HG03103 (cell line): ENCODE results near the gene PSMF1.
A peak's percentile ranks its signal among the peaks of the same experiment; 100 is the strongest.
"Not testable (repeated sequence)": the region's sequence is repeated elsewhere in the genome, so short reads cannot be mapped to it uniquely, and the experiment has no call there.

Experiments used
- ATAC-seq: cut with Tn5 transposase; IDR thresholded peaks from one replicate; pipeline ENCODE4 v1.9.1; 2021; ENCODE audit warnings: low read depth; ENCODE audit not compliant: unreplicated experiment

The PSMF1 gene

DNA sequence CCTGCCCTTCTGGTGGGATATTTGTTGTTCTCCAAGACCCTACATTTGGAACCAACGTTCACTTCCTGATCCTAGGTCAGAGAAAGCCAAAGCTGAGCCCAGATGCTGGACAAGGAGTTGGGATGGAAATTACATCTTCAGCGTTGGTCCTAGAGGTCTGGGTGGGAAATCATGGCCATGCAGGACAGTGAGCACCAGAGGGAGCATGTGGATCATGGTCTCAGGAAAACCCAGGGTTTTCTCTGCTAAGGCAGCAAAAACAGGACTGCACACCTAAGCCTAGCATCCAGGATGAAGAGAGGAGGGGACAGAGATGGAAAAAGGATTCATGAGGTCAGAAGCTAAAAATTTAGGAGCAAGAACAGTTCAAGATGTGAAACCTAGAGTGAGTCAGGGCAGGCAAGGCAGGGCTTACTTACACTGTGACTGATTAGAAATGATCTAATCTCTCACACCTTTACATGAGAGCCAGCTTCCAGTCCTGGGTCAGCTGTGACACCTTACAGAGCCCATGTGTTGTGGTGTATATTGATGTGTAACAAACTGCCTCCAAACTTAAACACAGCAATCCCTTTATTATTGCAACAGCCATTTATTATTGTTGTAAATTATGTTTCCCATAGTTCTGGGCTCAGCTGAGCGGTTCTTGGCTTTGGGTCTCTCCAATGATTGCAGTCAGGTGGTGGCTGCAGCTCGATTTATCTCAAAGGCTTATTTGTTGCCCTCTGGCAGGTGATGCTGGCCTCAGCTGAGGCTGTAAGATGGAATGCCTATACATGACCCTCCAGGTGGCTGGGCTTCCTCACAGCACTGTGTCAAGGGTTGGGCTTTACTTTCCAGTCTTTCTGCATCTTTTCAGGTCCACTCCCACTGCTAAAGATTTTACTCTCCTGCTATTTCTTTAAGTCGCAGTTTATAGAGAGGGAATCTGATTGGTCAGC is 91.3 kb downstream of the PSMF1 start:
- ATAC-seq = no peak

DNA sequence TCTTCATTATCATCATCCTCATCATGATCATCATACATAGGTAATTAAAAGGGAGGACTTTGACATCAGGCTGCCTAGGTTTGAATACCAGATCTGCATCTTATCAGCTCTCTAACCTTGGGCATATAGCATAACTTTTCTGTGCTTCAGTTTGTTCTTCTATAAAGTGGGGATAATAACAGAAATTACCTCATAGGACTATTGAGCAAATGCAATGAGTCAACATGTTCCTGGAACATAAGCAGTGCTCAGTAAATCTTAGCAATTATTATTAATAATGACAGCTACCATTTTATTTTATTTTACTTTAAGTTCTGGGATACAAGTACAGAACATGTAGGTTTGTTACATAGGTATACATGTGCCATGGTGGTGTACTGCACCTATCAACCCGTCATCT is 92.1 kb downstream of the PSMF1 start:
- ATAC-seq = no peak

DNA sequence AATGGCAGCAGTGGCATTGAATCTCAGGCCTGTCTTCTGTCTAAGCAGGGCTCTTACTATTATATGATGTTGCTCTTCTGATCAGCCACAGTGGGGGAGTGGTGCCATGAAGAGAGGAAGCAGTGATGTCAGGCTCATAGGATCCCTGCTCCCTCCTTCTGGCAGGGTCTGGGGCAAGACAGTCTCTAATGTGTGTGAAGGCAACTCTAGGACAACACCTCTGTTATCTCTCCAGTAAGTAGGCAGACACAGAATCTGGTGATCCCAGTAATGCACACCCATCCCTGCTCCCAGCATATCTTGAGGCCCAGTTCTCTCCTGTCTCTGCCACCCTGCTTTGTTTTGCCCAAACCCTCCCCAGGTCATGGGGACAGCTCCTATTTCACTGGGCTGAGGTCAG is 93.6 kb downstream of the PSMF1 start:
- no peak for ATAC-seq

GRCh38 chr20:1212607-1213396 is 94.4 kb downstream of the PSMF1 start:
- peak; percentile 74 for ATAC-seq

GRCh38 chr20:1214838-1215261 is 96.4 kb downstream of the PSMF1 start:
- ATAC-seq = no peak

DNA sequence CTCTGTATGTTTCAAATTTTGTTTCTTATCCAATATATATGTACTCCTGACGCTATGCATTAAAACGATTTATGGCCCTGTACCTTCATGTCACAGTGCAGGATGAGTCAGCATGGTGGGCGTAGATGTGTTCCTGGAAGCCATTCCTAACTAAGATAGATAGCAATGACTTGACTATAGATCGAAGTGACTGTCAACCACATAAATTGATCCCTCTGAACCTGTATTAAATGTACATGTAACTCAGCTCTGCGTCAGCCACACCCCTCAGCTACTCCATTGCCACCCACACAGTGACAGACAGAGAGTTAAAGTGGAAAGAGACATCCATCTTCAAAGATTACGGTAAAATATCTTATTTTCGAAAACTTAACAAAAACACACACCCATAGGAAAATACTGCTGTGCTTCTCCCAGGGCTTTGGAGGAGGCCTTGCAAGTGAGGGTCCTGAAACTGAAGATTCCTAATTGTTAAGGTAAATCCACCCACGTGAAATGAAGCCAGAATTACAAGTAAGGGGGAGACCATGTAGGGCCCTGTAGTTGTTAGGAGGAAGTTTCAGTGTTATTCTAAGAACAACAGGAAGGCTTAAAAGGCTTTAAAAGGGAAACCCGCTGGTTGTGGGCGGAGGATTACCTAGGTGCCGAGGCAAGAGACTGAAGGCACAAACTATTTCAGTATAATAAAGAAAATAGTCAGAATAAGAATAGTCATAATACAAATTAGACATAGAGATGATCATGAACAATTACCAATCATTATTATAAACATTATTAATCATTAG is 97.2 kb downstream of the PSMF1 start:
- no peak for ATAC-seq

GRCh38 chr20:1216527-1217427 is 98.4 kb downstream of the PSMF1 start:
- not testable (repeated sequence) for ATAC-seq
